Upper lobe of left lung (tissue), 6 donors: Measurements from ENCODE around the gene CLMP. TPM values are rescaled to one million over a fixed set of nuclear protein-coding genes. Genes with fewer than 3 reads are reported as not detected.
A peak's percentile ranks its signal among the peaks of the same experiment; 100 is the strongest.

ENCODE experiments used
- ATAC-seq, 2 donors: fragments of 200-7000 bp; cut with Tn5 transposase; one replicate each; pipeline ENCODE4 v1.9.1; 2022; ENCODE audit warnings: mild to moderate bottlenecking in 2 of 2, moderate library complexity in 2 of 2; ENCODE audit not compliant: low FRiP score in 2 of 2
- DNase-seq, 2 donors: peaks; one replicate each; pipeline ENCODE4 v3.0.0-alpha.2; 2019 to 2020
- H3K27ac ChIP-seq, 4 donors: fragments of 200-600 bp; sonication (generic); one replicate each; pipeline ENCODE4 v1.5.1; 2016 to 2019
- H3K27me3 ChIP-seq, 4 donors: fragments of 200-600 bp; sonication (generic); one replicate each; pipeline ENCODE4 v1.5.1; 2017 to 2019
- H3K36me3 ChIP-seq, 4 donors: fragments of 200-600 bp; sonication (generic); one replicate each; pipeline ENCODE4 v1.5.1; 2016 to 2019
- H3K4me1 ChIP-seq, 4 donors: fragments of 200-600 bp; sonication (generic); one replicate each; pipeline ENCODE4 v1.5.1; 2018 to 2019
- H3K4me3 ChIP-seq, 4 donors: fragments of 200-600 bp; sonication (generic); one replicate each; pipeline ENCODE4 v1.5.1; 2017 to 2019; ENCODE audit warnings: mild to moderate bottlenecking in 2 of 4, moderate library complexity in 1 of 4
- H3K9me3 ChIP-seq, 4 donors: fragments of 200-600 bp; sonication (generic); one replicate each; pipeline ENCODE4 v1.5.1; 2018 to 2019
- EP300 ChIP-seq, 4 donors: sonication (generic); formaldehyde crosslinking; IDR thresholded peaks; one replicate each; pipeline ENCODE4 v1.5.1; 2017; ENCODE audit warnings: antibody characterized with exemption in 4 of 4, control low read depth in 2 of 4
- POLR2A ChIP-seq, 4 donors: fragments of 450-650 bp; IDR thresholded peaks; one replicate each; pipeline ENCODE4 v1.5.1; 2016 to 2017; ENCODE audit warnings: antibody characterized with exemption in 4 of 4, mild to moderate bottlenecking in 2 of 4
- POLR2AphosphoS5 ChIP-seq, 2 donors: sonication (generic); formaldehyde crosslinking; IDR thresholded peaks; one replicate each; pipeline ENCODE4 v1.5.1; 2017; ENCODE audit warnings: antibody characterized with exemption in 2 of 2
- WGBS, 2 donors: methylation state at CpG; one replicate each; pipeline ENCODE4 v1.1.5; 2017 to 2018; 5-methylcytosine and 5-hydroxymethylcytosine counted together
- total RNA-seq, 6 donors: library from RNA; depleted of rRNA in 4 of 6; stranded (reverse); fragments of >200 nt in 4 of 6; gene quantifications; one replicate each; pipeline versions ENCODE4 v1.1.0 to v1.2.1, GENCODE V29; 2016 to 2021
- TF ChIP-seq, protein P1 (sequence below), 6 experiments: fragments of 450-650 bp in 4 of 6; fragments of 200-600 bp in 2 of 6; sonication (generic) in 2 of 6; IDR thresholded peaks; one replicate each; pipeline ENCODE4 v1.5.1; 2016 to 2019; ENCODE audit warnings: antibody characterized with exemption in 6 of 6
- donor health status: DM: no; HTN: no; CAD: no; lungs with moderate emphysema.
- donor health status: DM: no; HTN: yes; CAD: no; lungs with severe emphysema.

The CLMP gene
- total RNA-seq, 6 donors from 2014 or later: 6.0 to 23.4 (median 15.3) TPM

DNA sequence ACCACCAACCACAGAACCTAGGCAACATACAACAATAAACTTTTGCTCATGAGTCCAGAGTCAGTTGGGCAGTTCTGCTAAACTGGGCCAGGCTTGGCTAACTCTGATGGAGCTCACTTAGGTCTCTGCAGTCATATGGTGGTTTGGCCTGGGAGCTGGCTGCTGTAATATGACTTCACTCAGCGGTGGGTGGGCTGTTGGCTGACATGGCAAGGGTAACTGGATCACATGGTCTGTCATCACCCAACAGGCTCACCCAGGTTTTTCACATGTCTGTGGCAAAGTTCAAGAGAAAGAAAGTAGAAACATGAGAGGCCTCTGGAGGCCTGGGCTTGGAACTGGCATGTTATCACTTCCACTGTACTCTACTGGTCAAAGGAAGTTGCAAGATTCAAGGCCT is 43.2 kb upstream of the CLMP start:
- Histone ChIP-seq H3K4me1 (peaks cover 0 to 8% (median 4%) of the 10 kb centered on the region in 4 donors), H3K4me3 (no peak overlapping the region), H3K36me3 (no peaks in the 10 kb centered on the region), H3K27me3 (no peaks in the 10 kb centered on the region), H3K27ac (no peak overlapping the region), H3K9me3 (no peaks in the 10 kb centered on the region)
- DNase-seq (peak in 1 of 2 donors; percentile 24), ATAC-seq (peak; percentile 61 to 90)
- WGBS, 2 donors: 100% methylated on average over 1 of the region's 1 CpG; no CpG with 5 or more reads in 1 of the 2 donors
- TF ChIP-seq POLR2AphosphoS5 (IDR thresholded peaks at IDR 0.05): peak in 1 of 2 donors; percentile 26
- TF ChIP-seq, protein P1, sequence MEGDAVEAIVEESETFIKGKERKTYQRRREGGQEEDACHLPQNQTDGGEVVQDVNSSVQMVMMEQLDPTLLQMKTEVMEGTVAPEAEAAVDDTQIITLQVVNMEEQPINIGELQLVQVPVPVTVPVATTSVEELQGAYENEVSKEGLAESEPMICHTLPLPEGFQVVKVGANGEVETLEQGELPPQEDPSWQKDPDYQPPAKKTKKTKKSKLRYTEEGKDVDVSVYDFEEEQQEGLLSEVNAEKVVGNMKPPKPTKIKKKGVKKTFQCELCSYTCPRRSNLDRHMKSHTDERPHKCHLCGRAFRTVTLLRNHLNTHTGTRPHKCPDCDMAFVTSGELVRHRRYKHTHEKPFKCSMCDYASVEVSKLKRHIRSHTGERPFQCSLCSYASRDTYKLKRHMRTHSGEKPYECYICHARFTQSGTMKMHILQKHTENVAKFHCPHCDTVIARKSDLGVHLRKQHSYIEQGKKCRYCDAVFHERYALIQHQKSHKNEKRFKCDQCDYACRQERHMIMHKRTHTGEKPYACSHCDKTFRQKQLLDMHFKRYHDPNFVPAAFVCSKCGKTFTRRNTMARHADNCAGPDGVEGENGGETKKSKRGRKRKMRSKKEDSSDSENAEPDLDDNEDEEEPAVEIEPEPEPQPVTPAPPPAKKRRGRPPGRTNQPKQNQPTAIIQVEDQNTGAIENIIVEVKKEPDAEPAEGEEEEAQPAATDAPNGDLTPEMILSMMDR (IDR thresholded peaks at IDR 0.05): no peak

DNA sequence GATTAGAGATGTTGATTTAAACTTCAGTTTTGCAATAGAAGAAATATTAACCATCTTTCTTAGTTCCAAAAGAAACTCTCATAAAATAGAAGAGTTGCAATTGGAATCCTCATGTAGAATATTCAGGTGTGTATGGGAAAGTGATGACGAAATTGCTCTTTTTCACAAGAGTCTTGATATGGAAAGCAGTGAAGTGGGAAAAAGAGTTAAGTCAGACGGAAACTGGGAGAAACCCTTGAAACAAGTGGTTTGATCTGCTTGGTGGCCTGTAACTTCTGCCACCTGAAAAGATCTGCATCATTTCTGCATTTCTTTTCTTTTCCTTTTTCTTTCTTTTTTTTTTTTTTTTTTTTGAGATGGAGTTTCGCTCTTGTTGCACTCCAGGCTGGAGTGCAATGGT is 41.8 kb upstream of the CLMP start:
- Histone ChIP-seq H3K9me3 (no peaks in the 10 kb centered on the region), H3K27me3 (no peaks in the 10 kb centered on the region), H3K36me3 (no peaks in the 10 kb centered on the region), H3K27ac (no peak overlapping the region), H3K4me3 (no peak overlapping the region), H3K4me1 (peaks cover 0 to 8% (median 5%) of the 10 kb centered on the region in 4 donors)
- DNase-seq: no peak
- TF ChIP-seq, protein P1 (IDR thresholded peaks at IDR 0.05): no peak
- TF ChIP-seq POLR2AphosphoS5 (IDR thresholded peaks at IDR 0.05): no peak
- no peak for TF ChIP-seq POLR2A (IDR thresholded peaks at IDR 0.05)
- no peak for TF ChIP-seq EP300 (IDR thresholded peaks at IDR 0.05)
- no peak for ATAC-seq
- WGBS, 2 donors: 71 to 86% methylated on average over 3 of the region's 3 CpGs

DNA sequence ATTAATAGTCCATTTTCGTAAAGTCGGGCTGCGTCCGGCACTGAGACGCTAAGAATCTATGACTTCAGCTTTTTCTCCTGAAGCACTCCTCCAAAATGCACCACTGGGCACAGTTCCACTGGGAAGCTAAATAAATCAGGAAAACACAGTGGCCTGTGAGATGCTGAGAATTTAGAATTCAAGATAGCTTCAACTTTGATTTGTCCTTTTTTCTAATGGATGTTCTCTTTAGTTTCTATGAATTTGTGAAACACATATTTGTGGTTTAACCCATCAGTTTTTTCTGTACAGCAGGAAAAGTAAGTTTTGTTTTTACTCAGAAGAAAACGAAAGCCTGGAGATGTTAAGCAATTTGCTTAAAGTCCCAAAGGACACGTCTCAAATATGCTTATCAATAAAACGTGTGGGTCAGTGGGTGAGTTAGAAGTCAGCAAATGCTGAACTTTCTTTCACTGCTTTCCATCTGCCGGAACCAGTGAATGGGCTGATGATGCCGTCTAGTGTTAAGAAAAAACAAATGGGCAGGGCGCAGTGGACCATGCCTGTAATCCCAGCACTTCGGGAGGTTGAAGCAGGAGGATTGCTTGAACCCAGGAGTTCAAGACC is 40.7 kb upstream of the CLMP start:
- WGBS, 2 donors: 60 to 64% methylated on average over 12 of the region's 12 CpGs
- DNase-seq: no peak
- Histone ChIP-seq H3K4me1 (peaks cover 0 to 8% (median 5%) of the 10 kb centered on the region in 4 donors), H3K4me3 (no peak overlapping the region), H3K9me3 (no peaks in the 10 kb centered on the region), H3K27ac (no peak overlapping the region), H3K36me3 (no peaks in the 10 kb centered on the region), H3K27me3 (no peaks in the 10 kb centered on the region)
- peak in 1 of 2 donors; percentile 53 for ATAC-seq
- TF ChIP-seq, protein P1 (IDR thresholded peaks at IDR 0.05): no peak
- TF ChIP-seq POLR2A (IDR thresholded peaks at IDR 0.05) (no peak), POLR2AphosphoS5 (IDR thresholded peaks at IDR 0.05) (no peak), EP300 (IDR thresholded peaks at IDR 0.05) (no peak)

DNA sequence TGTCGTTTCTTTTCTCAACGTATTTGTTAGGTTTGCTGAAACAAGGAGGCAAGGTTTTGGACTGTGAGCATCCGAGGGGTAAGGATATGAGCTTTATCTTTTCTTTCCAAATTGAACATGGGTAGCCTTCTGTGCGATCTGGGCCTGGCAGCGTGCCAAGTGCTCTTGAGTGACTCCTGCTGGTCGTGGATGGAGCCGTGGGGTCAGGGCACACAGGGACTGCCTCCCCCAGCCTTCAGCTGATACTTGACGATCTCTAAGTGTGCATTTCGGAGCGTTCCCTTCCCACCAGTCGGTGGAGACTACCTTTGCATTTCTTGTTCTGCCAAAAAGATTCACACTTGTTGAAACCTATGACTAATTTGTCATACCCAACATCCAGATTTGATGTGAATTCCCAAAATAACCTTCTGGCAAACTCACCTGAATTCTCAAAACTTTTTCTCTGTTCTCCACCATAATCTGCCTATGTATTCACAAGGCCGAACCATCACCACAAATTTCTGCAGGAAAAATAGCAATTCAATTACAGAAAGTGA is 40.1 kb upstream of the CLMP start:
- TF ChIP-seq EP300 (IDR thresholded peaks at IDR 0.05): no peak
- TF ChIP-seq, protein P1 (IDR thresholded peaks at IDR 0.05): peak in 3 of 6 experiments; percentile 12 to 29 (median 19)
- ATAC-seq (peak in 1 of 2 donors; percentile 42), DNase-seq (peak in 1 of 2 donors; percentile 64)
- Histone ChIP-seq H3K4me1 (peaks cover 0 to 8% (median 5%) of the 10 kb centered on the region in 4 donors), H3K27me3 (no peaks in the 10 kb centered on the region), H3K36me3 (no peaks in the 10 kb centered on the region), H3K9me3 (no peaks in the 10 kb centered on the region), H3K27ac (no peak overlapping the region), H3K4me3 (no peak overlapping the region)
- WGBS, 2 donors: 66 to 70% methylated on average over 12 of the region's 12 CpGs

DNA sequence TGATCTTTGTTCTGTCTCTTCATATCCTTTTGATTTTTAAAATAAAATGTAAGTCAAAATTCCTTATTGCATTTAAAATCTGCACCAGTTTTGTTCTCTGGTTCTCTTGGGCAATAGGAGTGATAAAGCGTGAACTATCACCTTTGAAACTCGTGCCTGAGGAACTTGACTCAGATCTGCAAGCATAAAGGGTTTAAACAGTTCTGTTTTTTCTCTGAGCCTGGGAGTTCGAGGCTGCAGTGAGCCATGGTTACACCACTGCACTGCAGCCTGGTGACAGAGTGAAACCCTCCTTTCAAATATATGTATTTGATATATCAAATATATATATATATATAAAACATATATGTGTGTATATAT is 38.9 kb upstream of the CLMP start:
- Histone ChIP-seq H3K27ac (peak overlapping the region in 1 of 4 donors; percentile 4), H3K27me3 (no peaks in the 10 kb centered on the region), H3K36me3 (no peaks in the 10 kb centered on the region), H3K4me1 (peaks cover 0 to 8% (median 5%) of the 10 kb centered on the region in 4 donors), H3K9me3 (no peaks in the 10 kb centered on the region), H3K4me3 (no peak overlapping the region)
- TF ChIP-seq POLR2A (IDR thresholded peaks at IDR 0.05) (no peak), EP300 (IDR thresholded peaks at IDR 0.05) (no peak), POLR2AphosphoS5 (IDR thresholded peaks at IDR 0.05) (no peak)
- TF ChIP-seq, protein P1 (IDR thresholded peaks at IDR 0.05): no peak
- ATAC-seq (no peak), DNase-seq (no peak)
- WGBS, 2 donors: 60 to 70% methylated on average over 3 of the region's 3 CpGs
